Posterior vena cava (tissue), 2 donors: Measurements from ENCODE around the gene M1AP. TPM values are rescaled to one million over a fixed set of nuclear protein-coding genes. Genes with fewer than 3 reads are reported as not detected.
"Not testable (repeated sequence)": the region's sequence is repeated elsewhere in the genome, so short reads cannot be mapped to it uniquely, and the experiment has no call there.

ENCODE experiments used
- DNase-seq: peaks from one replicate; pipeline ENCODE4 v3.0.0-alpha.2; 2020; ENCODE audit warnings: low spot score
- intact Hi-C, 2 donors: fragments of 100-400 bp; cut with DNase I; formaldehyde crosslinking; loops; one replicate each; pipeline versions ENCODE4 v1.14.1 to v1.14.2; 2022 to 2023
- total RNA-seq, 2 donors: library from RNA; stranded (reverse); fragmentation: NEBNext Ultra II Directional; extraction: Animal tissue kit (Norgen Biotek cat#: 25700); gene quantifications; one replicate each; pipeline ENCODE4 v1.2.1, GENCODE V29; 2021
- donor health status: DM: yes; HTN: yes; CAD: no.
- donor health status: DM: yes; HTN: yes; CAD: no.

The M1AP gene
- total RNA-seq, 2 donors from 2014 or later = 0.19 TPM; not detected in 1

GRCh38 chr2:74575320-74575719, 72.8 kb downstream of the M1AP start:
- DNase-seq = no peak
- intact Hi-C loops = no loop called here

- no peak for DNase-seq
- intact Hi-C loops = no loop called here
Measured at GRCh38 chr2:74573747-74574562, 74.2 kb downstream of the M1AP start.

- intact Hi-C loops = no loop called here
- no peak for DNase-seq
Measured at GRCh38 chr2:74572178-74572925, 75.8 kb downstream of the M1AP start.

DNA sequence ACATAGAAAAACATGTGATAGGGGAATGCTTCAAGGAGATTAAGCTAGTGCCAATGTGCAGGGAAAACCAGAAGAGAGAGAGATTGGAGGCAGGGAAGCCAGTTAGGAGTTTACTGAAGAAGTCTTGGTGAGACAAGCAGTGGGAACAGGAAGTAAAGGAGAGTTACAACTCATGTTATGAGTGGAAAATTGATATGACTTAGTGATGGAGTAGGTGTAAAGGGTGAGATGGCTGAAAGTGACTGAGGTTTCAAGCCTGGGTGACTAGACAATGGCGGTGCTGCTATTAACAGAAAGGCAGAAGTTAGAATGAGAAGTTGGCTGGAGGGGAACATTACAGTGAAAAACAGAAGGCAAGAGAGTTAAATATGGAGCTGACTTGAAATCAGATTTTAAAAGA, 77.1 kb downstream of the M1AP start:
- DNase-seq = no peak
- intact Hi-C loops = no loop called here

DNA sequence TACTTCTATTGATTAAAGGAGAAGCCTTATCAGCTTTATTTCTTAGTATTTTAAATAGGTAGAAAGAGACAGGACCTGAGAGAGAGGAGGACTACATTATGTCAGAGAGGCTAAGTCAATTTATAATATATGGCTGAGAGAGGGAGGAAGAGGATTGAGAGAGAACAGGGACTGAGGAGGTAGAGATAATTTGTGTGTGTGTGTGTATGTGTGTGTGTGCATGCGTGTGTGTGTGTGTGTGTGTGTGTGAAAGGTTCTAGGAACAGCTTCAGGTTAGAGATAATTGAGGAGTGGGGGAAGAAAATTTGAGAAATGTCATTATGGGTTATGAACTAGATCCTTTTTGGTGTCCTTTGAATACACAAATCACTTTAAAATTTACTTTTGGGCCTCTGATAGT, 78.4 kb downstream of the M1AP start:
- no peak for DNase-seq
- intact Hi-C loops = no loop called here

DNA sequence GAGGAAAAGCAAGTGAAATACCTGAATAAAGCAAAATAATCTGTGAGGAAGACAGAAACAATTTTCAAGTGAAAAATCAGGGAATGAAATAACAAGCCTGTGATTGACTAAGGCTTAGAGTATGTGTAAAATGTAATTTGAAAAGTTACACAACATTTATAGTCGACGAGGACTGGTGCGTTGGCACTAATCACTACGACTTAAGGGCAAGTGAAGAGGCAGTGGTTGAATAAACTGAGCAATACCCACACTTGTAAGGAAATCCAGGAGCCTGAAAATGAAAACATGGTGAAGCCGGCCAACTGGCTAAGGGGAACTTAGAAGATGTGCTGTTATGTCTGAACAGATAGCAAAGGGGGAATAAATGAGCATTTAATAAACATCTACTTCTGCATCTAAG, 80.2 kb downstream of the M1AP start:
- no peak for DNase-seq
- intact Hi-C loops = no loop called here

- intact Hi-C loops = no loop called here
- DNase-seq = no peak
Measured at GRCh38 chr2:74566754-74567085, 81.4 kb downstream of the M1AP start.

DNA sequence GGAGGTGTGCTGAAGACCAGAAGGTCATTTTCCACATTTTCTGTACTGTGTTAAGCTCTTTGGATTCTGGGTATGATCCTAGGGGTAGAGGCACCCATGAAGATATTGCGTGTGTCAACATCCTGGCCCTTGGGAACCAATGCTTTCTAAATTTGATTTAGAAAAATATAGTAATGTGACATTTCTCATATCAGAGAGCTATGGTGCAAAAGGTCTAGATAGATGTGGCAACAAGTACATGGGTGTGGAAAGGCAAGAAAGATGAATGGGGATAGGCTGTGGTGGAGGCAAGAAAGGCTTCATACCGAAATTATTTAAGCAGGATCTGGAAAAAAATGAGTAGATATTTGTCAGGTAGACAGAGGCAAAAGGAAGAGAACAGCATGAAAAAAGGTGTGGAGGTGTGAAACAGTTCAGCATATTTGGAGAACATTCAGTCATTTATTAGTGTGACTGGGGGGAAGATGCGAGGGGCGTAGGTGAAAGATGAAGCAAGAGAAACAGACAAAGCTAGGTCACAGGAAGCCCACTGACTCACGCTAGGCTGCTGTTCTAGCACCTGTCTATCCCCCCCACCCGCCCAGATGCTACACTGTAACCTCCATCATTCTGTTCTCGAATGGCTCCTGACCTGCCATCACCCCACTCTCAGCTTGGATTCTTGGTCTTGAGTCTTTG, 81.9 kb downstream of the M1AP start:
- DNase-seq = no peak
- intact Hi-C loops = no loop called here

DNA sequence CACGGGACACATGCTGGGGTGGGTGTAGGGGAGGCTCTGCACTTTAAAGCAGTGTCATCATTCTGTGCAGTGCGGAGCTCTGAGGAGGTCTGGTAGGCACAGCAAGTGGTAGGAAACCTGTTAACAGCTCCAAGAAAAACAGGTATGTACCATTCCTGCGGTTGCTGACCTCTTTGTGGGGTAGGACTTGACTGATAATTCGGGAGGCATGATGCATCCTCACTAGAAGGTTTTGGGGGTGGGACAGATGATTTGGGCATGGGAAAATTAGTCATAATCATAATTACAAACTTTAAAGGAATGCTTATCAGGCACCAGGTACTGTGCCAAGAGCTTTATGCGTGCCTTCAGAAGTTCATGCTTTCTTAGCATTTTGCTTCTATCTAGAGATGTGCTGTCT, 83.9 kb downstream of the M1AP start:
- intact Hi-C loops = loop anchor here in 1 of 2 donors (1.0 kb wide), 1 partner anchor 21 kb away; no protein-coding TSS in a partner anchor

DNA sequence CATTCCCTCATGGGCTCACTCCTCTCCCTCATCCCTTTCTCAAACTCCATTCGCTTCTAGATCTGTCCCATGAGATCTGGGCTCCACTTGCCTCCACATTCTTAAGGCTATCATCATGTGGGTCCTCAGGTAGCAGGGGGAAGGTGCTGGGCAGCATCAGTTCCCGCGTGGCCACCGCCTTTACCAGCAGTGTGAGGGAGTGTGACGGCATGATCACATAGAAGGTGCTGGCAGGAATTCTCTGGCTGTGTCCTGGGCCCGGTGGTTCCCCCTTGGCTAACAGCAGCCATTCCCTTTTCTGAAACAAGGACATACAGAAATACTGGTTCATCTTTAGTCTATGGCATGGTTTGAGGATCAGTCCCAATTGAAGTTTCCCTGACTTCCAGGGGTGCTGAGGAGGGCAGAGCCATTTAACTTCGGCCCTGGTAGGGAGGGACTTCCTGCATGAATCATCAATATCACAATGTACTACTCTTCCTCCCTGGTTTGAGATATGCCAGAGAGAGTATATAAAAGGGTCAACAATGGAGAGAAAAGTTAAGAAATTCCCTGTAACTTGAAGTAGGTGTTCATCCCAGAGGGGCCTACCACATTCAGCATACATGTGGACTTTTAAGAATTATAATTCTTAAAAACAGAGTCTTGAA, 85.9 kb downstream of the M1AP start:
- intact Hi-C loops = no loop called here
- no peak for DNase-seq

More for the DNA sequence above, 83.9 kb downstream of the M1AP start:
- no peak for DNase-seq

DNA sequence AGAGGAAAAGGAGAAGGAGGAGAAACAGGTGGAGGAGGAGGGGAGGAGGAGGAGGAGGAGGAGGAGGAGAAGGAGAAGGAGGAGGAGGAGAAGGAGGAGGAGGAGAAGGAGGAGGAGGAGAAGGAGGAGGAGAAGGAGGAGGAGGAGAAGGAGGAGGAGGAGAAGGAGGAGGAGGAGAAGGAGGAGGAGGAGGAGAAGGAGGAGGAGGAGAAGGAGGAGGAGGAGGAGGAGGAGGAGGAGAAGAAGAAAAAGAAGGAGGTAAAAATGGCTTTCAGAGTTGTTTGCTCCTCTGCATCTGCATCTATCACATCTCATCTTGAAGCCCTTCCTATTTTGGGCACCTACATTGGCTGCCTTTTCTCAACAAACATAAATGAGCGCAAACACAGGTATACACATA, 87.1 kb downstream of the M1AP start:
- intact Hi-C loops = not testable (repeated sequence)

GRCh38 chr2:74560591-74560990, 87.5 kb downstream of the M1AP start:
- no peak for DNase-seq
- intact Hi-C loops = no loop called here

More for the DNA sequence above, 87.1 kb downstream of the M1AP start:
- DNase-seq = not testable (repeated sequence)

- intact Hi-C loops = no loop called here
- no peak for DNase-seq
Measured at GRCh38 chr2:74559912-74560311, 88.2 kb downstream of the M1AP start.

DNA sequence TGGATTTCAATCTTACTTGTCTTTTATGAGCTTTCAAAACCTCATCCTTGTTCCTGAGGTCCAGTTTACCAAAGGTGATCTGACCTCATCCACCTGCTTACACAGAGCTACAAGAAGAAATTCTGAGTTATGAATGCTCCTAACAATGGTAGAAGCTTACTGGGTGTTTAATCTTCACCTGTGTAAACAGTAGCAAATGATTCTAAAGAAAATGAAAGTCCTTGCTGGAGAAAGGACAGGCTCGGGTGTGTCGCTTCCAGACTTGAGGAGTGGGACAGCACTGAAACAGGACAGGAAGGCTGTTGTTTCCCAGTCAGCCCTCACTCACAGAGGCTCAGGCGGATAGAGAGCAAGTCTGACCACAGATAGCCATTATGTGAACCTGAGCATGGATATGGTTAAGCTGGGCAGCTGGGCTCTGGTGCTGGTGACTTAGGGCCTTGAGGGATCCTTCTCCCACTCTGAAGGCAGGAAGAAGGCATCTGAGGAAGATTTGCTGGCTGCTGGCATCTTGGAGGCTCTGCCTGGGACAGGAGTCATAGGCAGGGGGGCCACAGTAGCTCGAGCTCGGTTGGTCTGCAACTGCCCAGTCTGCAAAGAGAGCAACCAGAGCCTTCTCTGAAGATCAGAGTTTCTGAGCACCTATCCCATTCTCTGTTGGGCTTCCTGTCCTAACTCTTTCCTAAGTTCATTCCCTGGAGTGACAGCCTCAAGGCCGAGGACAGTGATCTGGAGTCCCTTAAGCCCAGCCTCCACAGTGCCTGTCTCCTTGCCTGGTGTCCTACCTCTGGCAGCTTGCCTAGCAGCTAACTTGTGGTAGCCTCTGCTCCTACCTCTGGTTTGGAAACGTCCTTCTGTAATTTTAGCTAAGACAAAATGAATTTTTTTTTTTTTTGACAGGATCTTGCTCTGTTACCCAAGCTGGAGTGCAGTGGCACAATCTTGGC, 89.6 kb downstream of the M1AP start:
- DNase-seq = no peak
- intact Hi-C loops = no loop called here

DNA sequence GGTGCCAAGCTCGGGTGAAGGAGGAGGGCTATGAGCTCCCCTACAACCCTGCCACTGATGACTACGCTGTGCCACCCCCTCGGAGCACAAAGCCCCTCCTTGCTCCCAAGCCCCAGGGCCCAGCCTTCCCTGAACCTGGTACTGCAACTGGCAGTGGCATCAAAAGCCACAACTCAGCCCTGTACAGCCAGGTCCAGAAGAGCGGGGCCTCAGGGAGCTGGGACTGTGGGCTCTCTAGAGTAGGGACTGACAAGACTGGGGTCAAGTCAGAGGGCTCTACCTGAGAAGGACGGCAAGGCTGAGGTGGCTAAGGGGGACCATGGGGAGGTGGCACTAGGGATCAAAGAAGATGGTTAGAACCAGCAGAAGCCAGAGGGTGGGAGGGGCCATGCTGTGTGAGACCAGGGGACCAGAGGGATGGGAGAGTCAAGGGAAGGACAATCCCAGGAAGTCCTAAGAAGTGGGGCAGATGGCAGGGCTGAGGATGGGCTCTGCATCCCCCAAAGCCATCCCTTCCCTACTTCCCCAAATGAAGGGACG, 91.2 kb downstream of the M1AP start:
- intact Hi-C loops = no loop called here
- no peak for DNase-seq

- no peak for DNase-seq
Measured at GRCh38 chr2:74556159-74556558, 92.0 kb downstream of the M1AP start.

DNA sequence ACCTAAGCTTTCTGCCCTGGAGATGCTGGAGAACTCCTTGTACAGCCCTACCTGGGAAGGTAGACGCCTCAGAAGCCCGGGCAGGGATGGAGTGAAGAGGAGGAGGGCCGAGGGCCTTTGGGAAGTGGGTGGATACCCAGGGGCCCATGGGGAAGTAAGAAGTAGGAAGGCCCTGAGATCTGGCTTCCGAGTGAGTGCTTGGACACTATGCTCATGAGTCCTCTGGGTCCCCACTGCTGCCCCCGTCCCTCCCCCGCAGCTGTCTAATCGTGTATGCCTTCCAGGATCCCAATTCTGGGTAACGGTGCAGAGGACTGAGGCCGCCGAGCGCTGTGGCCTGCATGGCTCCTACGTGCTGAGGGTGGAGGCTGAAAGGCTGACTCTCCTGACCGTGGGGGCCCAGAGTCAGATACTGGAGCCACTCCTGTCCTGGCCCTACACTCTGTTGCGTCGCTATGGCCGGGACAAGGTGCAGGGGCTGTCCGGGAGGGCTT, 92.5 kb downstream of the M1AP start:
- peak; percentile 80 for DNase-seq
- intact Hi-C loops = no loop called here

More at GRCh38 chr2:74556159-74556558, 92.0 kb downstream of the M1AP start:
- intact Hi-C loops = no loop called here

GRCh38 chr2:74554820-74555531, 93.2 kb downstream of the M1AP start:
- DNase-seq = peak; percentile 91
- intact Hi-C loops = no loop called here
